HT1080 (cell line): ENCODE results near the gene AKAP13. TPM values are rescaled to one million over a fixed set of nuclear protein-coding genes. Genes with fewer than 3 reads are reported as not detected.

Experiments used
- DNase-seq: peaks from one replicate; pipeline ENCODE4 v3.0.0-alpha.2; 2015; ENCODE audit warnings: low read depth
- total RNA-seq: library from RNA; depleted of rRNA; stranded (reverse); fragments of >200 nt; shearing (Covaris generic); gene quantifications from 2 replicates; pipeline ENCODE4 v1.2.3, GENCODE V29; 2014

AKAP13 gene
- total RNA-seq, 1 experiment from 2014 or later: 29.7 TPM

DNA sequence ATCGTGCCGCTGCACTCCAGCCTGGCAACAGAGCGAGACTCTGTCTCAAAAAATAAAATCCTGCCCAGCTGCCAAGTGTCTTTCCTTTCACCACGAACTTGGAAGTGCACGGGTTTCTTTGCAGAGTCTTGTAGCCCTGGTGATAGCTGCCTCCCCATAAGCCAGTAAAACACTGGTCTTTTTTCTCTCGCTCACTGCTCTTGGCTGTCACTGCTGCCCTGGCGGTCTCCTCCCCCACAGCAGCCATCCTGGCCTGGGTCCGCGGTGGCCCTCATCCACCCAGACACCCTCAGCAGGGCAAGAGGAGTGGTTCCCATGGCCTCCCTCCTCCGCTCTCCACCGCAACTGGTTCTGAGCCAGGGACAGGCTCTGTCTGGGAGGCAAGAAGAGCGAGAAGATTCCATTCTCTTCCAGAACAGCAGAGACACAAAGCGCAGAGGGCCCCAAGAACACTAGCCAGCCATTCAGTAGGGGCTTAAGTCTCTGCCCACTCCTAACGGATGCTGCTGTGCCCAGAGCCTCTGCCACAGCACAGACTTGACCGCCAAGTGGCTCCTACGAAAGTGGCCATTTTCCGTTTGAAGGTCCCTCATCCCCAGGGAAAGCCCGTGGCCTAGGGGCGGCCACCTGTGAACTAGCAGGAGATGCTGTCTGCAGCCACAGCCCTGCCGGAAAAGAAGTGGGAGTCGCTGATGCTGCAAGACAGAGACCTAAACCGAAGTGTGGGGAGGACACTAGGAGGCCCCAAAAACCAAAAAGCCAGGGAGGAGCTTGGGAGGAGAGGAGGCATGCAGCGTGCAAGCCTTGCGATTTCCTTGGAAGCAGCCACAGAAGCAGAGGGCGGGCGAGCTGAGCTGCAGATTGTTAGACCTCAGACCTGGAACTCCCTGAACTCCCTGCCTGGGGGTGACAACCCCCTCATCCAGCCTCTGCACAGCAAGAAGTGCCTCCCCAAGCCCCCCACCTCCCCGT lies 370.2 kb downstream of the AKAP13 start:
- no peak for DNase-seq

DNA sequence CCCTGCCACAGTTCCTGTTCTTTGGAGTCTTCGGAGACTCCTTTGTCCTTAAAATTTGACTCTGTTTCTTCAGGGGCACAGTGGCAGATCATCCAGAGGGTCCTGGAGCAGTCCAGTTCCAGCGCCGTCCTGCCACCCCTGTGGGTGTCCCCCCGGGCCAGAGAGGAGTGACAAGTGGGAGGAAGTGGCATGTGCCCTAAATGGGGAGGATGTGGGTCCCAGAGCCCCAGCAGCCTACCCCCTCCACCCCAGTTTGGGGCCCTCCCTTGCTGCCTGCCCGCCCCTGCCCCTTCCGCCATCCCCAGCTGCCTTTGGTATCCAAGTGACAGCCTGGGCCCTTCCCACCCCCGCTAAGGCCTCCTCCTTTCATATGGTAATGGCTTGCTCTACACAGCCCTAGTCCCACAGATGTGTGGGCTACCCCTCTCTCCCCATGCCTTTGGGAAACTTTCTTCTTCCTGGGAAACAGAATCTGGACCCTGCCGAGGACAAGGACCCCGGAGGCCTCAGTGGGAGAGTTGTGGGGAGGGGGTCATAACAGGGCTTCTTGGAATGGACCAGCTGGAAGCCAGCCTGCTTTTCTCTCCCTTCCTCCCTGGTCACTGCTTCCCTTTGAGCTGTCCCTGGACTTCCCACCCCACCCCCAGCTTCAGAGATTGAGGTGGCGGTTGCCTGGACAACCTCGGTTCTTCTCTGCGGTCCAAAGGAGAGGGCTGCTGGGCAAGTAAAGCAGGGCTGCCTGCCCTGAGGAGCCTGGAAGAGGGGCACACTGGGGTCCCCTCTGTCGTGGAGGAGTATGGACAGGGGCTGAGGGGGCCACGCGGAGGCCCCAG lies 371.1 kb downstream of the AKAP13 start:
- DNase-seq: no peak

DNA sequence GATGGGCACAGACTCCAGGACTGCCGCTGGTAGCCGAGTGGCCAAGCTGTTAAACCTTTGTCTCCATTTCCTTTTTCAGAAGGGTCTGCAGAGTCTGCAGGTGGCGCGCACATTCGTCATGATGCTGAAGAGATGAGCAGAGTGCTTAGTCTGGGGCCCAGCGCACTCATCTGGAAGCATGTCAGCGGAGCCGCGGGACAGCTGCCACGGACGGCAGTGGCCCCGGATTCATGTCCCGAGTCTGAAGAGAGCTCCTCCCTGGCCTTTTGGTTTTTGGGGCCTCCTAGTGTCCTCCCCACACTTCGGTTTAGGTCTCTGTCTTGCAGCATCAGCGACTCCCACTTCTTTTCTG lies 371.7 kb downstream of the AKAP13 start:
- no peak for DNase-seq

DNA sequence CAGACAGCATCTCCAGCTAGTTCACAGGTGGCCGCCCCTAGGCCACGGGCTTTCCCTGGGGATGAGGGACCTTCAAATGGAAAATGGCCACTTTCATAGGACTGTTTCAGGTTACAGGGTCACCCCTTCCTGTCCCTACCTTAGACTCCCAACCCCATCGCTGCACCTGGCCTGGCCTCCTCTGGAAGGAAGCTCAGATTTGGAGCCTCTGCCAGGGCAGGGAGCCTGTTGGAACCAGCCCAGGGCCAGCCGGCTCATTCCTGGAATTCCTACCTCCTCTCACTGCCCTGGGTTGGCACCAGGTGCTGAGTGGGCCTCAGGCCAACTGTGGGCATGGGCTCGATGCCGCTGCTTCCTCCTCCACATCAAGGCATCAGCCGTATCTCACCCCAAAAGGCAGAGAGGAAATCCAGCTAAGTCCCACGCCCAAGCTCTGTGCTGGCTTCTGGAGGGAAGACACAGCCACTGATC lies 372.1 kb downstream of the AKAP13 start:
- no peak for DNase-seq

DNA sequence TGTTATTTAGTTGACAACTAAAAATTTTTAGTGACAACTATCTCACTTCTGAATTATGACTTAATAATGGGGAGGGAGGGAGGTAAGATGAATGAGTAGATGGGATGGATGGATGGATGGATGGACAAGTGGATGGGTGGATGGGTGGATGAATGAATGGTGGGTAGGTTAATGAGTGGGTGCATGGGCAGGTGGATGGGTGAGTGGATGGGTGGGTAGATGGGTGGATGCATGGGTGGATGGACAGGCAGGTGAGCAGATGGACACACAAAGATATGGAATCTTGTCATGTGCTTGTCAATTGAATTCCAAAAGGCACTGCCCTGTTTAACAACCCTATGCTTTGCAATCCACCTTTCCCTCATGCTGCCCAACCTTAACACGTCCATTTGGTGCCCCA lies 372.9 kb downstream of the AKAP13 start:
- DNase-seq: no peak

DNA sequence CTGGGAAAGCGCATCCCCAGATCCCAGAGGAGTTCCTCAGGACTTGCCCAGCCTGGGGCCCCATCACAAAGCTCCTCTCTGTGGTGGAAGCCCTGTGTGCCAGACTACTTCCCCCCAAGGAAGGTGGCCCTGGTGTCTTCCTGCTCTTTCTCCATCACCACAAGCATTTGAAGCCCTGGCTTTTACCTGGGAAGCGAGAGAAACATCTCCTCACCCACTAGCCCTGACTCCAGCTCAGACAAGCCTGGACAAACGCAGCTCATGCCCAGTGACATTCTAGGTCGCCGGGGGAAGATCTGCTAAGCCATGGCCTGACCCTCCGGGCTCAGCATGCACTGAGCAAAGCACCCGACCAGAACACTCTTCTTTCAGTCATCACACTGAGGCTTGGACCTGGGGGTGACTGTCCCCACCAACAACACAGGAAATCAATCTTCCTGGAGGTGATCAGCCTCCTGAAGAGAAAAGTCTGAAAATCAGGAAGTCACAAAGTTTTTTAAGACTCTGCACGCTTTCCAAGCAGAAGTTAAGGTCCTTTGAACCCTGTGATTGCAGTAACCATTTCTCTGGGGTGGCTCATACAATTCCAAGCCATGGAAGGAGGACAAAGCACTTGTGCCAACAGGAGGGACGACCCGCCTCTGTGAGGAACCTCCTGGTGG lies 373.5 kb downstream of the AKAP13 start:
- DNase-seq: no peak

DNA sequence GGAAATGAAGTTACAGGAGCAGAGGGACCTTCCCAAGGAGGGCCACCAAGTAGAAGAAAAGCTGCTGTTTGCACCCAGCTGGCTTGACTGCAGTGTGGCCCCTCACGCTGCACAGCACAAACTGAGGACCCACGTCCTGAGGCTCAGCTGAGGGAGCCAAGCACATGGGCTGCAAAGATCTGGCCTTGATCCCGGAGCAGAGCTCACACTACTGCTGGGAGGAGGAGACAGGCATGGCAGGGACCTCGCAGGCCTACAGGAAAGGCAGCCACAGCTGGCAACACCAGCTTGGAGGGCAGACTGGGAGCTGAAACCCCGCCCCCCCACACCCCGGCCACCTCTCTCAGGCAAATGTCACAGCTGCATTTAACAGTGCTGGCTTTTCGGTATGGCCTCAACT lies 374.6 kb downstream of the AKAP13 start:
- no peak for DNase-seq

DNA sequence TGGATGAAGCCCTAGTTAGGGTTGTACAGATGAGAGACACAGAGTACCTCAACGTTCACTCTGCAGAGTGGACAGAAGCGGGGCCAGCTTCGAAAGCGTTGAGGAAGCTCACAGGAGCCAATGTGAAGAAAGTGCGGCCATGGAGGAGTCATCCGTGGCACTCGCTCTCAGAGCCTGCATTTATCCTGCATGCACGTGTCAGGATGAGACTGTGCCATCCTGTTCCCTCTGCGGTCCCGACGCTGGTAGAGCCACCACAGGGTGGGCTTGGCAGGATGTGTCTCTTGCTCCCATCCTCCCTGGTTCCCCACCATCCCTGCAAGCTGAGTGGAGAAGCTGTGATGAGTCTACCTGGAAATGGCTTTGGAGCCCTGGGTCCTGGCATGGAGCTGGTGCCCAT lies 375.1 kb downstream of the AKAP13 start:
- DNase-seq: no peak

DNA sequence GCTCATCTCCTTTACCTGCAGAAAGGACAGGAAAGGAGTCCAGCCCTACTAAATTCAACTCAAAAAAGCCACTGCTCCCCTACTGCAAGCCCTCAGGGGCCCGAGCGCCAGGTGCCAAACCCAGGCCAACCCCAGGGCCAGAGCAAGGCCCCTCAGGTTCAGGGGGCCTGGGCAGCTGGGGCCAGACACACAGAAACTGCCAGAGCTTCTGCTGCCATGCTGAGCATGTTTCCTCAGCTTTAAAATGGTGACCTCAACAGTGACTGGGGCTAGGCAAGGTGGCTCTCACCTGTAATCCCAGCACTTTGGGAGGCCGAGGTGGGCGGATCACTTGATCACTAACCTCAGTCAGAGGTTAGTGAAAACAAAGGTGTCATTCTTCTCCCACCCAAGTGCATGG lies 375.5 kb downstream of the AKAP13 start:
- DNase-seq: no peak

DNA sequence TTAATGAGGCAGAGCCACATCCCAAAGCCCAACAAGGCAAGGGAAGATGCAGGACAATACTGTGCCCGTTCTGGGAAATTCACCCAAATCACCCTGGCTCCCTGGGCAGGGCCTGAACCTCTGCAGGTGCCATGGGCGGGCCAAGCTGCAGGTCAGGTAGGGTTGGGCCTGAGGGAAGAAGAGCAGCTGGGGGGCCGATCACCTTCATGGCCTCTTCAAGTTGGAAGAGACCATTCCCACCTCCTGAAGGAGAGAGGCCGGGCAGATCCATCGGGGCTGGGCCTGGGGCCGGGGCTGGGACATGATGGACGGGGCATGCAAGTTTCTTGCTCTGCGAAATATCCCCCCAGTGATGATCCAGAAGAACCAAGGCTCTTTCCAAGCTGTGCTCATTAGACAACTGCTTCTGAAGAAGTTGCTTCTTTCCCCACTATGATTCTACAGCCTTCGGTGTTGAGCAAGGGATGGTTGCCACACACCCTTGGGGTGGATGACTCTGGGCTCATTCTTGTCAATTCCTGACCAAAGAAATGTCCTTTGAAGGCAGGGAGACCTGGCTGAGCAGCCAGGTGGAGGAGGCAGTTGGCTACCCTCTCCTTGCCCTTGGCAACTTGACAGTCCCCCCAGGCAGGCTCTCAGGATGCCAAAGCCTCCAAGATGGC lies 376.1 kb downstream of the AKAP13 start:
- DNase-seq: no peak

DNA sequence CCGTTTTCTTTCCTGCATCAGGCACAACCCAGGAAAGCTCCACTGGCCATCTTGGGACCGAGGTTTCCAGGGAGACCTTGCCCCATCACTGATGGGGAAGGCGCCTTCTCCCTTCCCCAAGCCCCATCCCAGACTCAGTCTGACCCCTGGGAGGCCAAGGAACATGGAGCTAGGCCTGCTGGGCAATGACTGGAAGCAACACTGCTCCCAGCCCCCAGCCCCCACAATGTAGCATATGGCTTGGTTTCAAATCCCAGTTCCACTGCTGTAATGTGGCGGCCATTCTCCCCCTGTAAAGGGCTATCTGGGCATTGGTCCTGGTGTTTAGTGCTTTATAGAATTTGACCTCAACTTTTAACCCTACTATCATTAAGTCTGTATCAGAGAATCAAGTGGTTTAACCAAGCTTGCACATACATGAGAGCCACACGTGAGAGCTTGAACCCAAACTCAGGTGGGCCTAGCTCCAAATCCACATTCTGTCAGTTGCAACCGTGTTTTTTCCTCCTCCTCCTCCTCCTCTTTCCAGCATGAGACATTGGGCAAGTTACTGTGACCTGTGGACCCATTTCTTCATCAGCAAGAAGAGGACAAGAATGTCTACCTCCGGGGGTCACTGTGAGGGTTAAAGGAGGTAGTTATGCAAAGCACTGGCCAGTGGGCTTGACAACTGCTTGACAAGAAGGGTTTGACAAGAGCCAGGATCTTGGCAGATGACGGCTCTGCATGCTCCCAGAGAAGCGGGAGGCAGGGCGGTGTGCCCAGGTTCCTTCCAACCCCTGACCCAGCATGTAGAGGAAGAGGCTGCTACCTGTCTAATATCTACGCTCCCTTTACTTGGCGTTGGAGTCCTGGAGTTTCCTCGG lies 376.9 kb downstream of the AKAP13 start:
- DNase-seq: no peak

DNA sequence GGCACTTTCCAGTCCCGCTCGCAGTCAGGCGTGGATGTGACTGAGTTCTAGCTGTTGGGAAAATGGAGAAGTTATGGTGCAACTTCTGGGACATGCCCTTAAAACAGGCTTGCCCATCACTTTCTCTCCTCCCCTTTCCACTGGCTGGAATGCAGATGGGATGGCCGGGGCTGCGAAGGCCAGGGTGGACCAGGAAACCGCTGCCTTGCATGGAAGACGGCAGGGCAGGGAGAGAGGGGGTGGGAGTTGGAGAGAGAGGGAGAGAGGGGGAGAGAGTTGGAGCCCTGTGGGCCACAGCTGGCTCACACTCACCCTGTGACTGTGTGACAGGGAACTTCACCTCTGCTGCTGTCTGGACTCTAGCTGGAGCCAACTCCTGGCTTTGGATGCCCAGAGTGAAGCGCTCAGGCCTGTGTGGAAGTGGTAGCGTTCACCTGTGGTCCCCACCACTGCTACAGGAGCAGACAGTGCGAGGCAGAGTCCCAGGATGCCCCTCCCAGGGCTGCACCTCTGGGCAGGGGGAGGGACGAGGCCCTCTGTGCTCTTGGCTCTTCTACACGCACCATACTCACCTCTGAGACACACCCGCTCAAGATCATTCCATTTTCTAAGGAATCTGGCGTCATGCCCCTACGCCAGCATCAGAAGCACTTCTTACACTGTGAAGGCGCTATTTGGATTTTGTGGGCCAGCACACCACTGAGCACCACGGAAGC lies 377.7 kb downstream of the AKAP13 start:
- DNase-seq: no peak

DNA sequence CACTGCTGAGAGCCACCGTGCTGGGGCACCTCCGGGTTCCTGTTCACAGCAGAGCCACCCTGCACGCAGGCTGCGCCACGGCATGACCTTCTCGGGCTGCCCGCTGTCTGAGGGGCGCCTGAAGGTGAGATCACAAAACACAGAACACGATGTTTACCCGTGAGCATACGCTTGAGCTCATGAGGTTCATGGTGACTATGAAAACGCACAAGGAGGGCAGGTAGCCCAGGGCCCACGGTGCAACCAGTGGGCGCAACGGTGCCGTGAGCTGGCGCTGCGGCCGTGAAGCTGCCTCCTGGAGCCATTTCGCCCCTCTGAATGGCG lies 378.2 kb downstream of the AKAP13 start:
- DNase-seq: no peak

DNA sequence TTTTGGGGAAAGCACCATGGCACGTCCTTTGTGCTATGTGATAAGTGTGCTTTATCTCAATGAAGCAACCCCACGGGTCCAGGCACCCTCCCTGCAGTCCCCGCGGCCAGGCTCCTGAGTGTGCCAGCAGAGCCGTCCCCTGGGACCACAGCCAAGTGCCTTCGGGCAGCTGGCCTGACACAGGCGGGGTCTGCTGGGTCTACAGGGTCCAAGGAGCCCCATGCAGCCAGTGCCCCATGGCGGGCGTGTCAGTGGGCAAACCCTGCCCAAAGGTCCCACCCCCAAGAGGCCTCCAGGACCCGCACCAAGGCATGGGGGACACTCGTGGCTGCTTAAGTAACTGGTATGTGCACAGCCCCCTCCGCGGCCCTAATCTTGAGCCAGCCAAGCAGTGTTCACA lies 379.0 kb downstream of the AKAP13 start:
- DNase-seq: no peak

DNA sequence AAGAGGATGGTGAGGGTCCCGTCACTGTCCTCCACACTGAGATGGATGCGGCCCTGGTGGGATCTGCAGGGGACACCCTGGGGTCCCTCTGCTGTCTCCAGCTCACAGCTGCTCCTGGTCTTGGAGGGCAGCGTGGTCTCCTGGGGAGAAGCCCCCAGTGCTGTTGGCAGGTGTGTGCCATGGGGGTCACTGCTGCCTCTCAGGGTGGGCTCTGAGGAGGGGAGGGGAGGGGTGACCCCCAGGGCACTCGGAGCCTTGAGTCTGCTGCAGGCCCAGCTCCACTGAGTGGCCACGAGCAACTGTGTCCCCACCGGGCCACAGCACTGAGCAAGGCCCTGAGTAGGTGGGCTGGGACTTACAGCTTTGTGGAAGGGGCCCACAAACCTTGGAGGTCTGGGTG lies 379.6 kb downstream of the AKAP13 start:
- no peak for DNase-seq

DNA sequence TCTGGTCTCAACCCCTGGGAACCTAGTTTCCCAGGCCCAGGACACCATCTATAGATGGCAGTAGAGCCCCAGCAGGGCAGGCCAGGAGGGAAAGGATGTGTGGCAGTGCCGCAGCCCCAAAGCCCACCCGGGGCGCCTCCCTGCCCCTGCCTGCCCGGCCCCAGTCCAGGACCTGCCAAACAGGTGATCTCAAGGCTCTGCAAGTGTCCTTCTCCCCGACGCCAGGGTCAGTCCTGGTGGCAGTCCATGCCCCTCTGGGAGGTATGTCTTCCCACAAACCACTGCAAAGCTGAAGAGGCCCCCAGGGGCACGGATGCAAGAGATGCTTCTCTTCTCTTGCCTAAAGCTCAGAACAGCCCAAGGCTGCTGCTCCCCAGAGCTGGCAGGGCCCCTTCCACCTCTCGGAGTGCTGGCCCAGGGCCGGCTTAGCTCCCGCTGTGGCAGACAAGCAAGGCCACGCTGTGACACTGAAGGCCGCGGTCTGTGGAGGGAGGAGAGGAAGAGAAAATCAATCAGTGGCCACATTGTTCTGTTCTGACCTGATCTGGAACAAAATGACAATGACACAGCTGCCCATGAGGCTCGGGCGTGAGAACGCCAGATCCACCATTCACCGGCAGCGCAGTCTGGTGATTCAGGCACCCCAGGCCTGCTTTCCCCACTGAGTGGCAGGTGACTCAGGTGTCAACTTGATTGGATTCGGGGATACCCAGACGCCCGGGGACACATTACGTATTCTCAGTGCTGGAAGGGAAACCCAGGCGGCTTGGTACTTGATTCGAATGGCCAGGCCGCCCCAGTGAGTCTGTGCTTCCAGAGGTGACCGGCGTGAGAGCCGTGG lies 380.3 kb downstream of the AKAP13 start:
- no peak for DNase-seq

DNA sequence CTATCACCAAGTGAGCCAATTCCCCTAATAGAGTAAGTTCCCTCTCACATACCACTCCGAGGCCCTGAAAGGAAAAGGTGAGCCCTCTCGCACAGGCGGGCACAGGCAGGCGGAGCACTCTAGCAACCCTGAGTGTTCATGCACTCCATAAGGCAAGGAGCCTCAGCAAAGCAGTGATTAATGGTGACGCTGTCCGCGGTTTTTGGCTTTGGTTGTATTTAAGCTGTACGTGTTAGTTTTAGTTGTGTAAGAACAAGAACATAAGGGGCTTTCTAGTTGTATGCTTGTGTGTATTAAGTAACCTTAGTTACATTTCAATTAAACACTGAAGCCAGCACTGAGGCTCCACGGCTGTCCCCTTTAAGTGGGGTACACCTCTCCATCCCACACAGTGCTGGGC lies 381.2 kb downstream of the AKAP13 start:
- DNase-seq: no peak

DNA sequence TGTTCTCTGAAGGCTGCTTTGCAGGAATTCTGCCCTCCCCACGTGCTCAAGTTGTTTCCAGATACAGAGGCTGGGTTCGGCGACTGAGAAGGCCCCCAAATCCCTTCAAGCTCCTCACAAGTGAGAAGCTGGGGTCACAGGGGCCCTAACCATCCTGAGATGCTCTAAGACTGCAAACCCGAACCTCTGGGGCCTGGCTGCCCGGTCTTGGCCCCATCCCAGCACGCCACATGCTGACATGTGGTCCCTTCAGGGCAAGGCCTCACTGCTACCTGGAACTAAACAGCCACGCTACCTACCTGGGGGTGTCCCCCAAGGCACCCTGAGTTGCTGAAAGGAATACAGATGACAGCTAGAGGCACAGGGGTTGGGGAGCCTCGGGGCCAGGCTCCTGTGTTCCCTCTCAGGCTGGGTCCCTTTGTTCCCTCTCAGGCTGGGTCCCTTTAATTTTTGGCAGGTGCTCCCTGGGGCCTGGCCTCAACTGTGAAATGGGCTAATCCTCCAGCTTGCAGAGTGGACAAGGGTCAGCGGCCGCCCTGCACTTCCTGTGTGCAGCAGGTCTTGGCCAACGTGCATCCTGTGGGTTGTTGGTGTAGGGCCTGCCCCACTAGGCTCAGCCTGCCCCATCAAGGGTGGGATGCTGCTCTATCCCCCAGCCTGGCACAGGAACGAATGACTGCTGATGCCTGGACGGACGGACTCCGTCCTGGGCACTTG lies 381.8 kb downstream of the AKAP13 start:
- no peak for DNase-seq
